Peyer's patch (tissue), 4 donors: ENCODE data around the gene WNT3A.

Source experiments
- POLR2A ChIP-seq, 2 donors: fragments of 450-650 bp; IDR thresholded peaks; one replicate each; pipeline ENCODE4 v1.5.1; 2017; ENCODE audit warnings: antibody characterized with exemption in 2 of 2, mild to moderate bottlenecking in 2 of 2, moderate library complexity in 2 of 2
- TF ChIP-seq, protein P1 (sequence below), 6 experiments: fragments of 450-650 bp in 4 of 6; fragments of 200-600 bp in 2 of 6; sonication (generic) in 1 of 6; IDR thresholded peaks; one replicate each; pipeline ENCODE4 v1.5.1; 2017 to 2019; ENCODE audit warnings: antibody characterized with exemption in 6 of 6, mild to moderate bottlenecking in 3 of 6, moderate library complexity in 1 of 6

DNA sequence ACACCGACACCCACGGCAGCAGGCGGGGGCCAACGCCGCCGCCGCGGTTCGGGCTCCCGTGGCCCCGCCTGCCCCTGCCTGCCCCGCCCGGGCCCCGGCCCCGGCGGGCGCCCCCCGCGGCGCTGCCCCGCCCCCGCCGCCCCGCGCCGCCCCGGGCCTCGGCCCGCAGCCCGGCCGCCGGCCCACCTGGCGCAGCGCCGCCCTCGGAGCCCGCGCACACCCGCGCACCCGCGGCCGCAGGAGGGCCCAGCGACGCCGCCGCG is at the start of gene WNT3A:
- TF ChIP-seq POLR2A (IDR thresholded peaks at IDR 0.05), result no peak
- TF ChIP-seq, protein P1, sequence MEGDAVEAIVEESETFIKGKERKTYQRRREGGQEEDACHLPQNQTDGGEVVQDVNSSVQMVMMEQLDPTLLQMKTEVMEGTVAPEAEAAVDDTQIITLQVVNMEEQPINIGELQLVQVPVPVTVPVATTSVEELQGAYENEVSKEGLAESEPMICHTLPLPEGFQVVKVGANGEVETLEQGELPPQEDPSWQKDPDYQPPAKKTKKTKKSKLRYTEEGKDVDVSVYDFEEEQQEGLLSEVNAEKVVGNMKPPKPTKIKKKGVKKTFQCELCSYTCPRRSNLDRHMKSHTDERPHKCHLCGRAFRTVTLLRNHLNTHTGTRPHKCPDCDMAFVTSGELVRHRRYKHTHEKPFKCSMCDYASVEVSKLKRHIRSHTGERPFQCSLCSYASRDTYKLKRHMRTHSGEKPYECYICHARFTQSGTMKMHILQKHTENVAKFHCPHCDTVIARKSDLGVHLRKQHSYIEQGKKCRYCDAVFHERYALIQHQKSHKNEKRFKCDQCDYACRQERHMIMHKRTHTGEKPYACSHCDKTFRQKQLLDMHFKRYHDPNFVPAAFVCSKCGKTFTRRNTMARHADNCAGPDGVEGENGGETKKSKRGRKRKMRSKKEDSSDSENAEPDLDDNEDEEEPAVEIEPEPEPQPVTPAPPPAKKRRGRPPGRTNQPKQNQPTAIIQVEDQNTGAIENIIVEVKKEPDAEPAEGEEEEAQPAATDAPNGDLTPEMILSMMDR (IDR thresholded peaks at IDR 0.05), result no peak
